IMR-90 (cell line): ENCODE data around the gene MRPL23. TPM values are rescaled to one million over a fixed set of nuclear protein-coding genes. Genes with fewer than 3 reads are reported as not detected.
A peak's percentile ranks its signal among the peaks of the same experiment; 100 is the strongest.

Experiments used
- ATAC-seq: fragments of 200-7000 bp; cut with Tn5 transposase; 2 replicates; pipeline ENCODE4 v1.9.1; 2020; ENCODE audit warnings: low read depth, mild to moderate bottlenecking, moderate library complexity
- Bru-seq: library from RNA; stranded (reverse); fragments of 400-500 nt; gene quantifications from one replicate; lab custom pipeline; 2021; lab: Mats Ljungman, UMichigan
- BruChase-seq, 2 experiments: library from RNA; stranded (reverse); fragments of 400-500 nt; gene quantifications; one replicate each; lab custom pipeline; 2021; lab: Mats Ljungman, UMichigan
- BruUV-seq: library from RNA; stranded (reverse); fragments of 400-500 nt; replicated peaks from 2 replicates; lab custom pipeline; 2021; lab: Mats Ljungman, UMichigan
- CTCF ChIA-PET: fragments of 300-600 bp; formaldehyde crosslinking; extraction: SDS; loops from one replicate; lab custom pipeline; 2021; ENCODE audit warnings: antibody characterized with exemption; lab: Yijun Ruan, JAX
- POLR2A ChIA-PET: fragments of 300-600 bp; sonication (Branson Sonifier 250); formaldehyde crosslinking; loops from one replicate; lab custom pipeline; 2022; ENCODE audit warnings: antibody characterized with exemption; ENCODE audit not compliant: unreplicated experiment; lab: Charles Lee
- DNase-seq: peaks from one replicate; pipeline ENCODE4 v3.0.0; 2013
- H2AFZ ChIP-seq: replicated peaks from 2 replicates; pipeline ENCODE3; 2013; ENCODE audit warnings: low read length, mild to moderate bottlenecking; ENCODE audit not compliant: poor library complexity
- H2AK5ac ChIP-seq: 2 replicates; pipeline ENCODE4 v1.6.1; 2013; ENCODE audit warnings: low read depth, low read length, inconsistent platforms
- H2AK9ac ChIP-seq: replicated peaks from 2 replicates; pipeline ENCODE3; 2013; ENCODE audit warnings: mild to moderate bottlenecking, low read depth, low read length, moderate library complexity; ENCODE audit not compliant: poor library complexity
- H2BK120ac ChIP-seq: 2 replicates; pipeline ENCODE4 v1.6.1; 2013; ENCODE audit warnings: low read depth, low read length, inconsistent platforms
- H2BK15ac ChIP-seq: 3 replicates; pipeline ENCODE4 v1.6.1; 2013; ENCODE audit warnings: low read depth, low read length, inconsistent platforms
- H2BK20ac ChIP-seq: 2 replicates; pipeline ENCODE4 v1.6.1; 2013; ENCODE audit warnings: low read depth, mild to moderate bottlenecking, inconsistent platforms, low read length, moderate library complexity
- H2BK5ac ChIP-seq: 2 replicates; pipeline ENCODE4 v1.6.1; 2013; ENCODE audit warnings: mild to moderate bottlenecking, low read depth, low read length, inconsistent platforms; ENCODE audit not compliant: poor library complexity, severe bottlenecking
- H3K14ac ChIP-seq: replicated peaks from 2 replicates; pipeline ENCODE4 v1.6.1; 2013; ENCODE audit warnings: low read depth, low read length, inconsistent platforms
- H3K18ac ChIP-seq: 2 replicates; pipeline ENCODE4 v1.6.1; 2013; ENCODE audit warnings: low read depth, low read length, control low read depth
- H3K23ac ChIP-seq: 2 replicates; pipeline ENCODE4 v1.6.1; 2013; ENCODE audit warnings: low read depth, low read length, inconsistent platforms
- H3K27ac ChIP-seq: 2 replicates; pipeline ENCODE4 v1.5.1; 2013; ENCODE audit warnings: mild to moderate bottlenecking, control low read depth, low read length; ENCODE audit not compliant: insufficient read depth
- H3K27me3 ChIP-seq: 2 replicates; pipeline ENCODE4 v1.6.1; 2013; ENCODE audit warnings: low read length; ENCODE audit not compliant: control insufficient read depth, insufficient read depth
- H3K36me3 ChIP-seq: 2 replicates; pipeline ENCODE4 v1.6.1; 2013; ENCODE audit warnings: low read length, mixed read lengths; ENCODE audit not compliant: control insufficient read depth, insufficient read depth
- H3K4ac ChIP-seq: 2 replicates; pipeline ENCODE4 v1.6.1; 2013; ENCODE audit warnings: low read depth, low read length, inconsistent platforms
- H3K4me1 ChIP-seq: 2 replicates; pipeline ENCODE4 v1.6.1; 2013; ENCODE audit warnings: low read length, mixed read lengths; ENCODE audit not compliant: control insufficient read depth, insufficient read depth
- H3K4me2 ChIP-seq: 2 replicates; pipeline ENCODE4 v1.6.1; 2013; ENCODE audit warnings: low read depth, mild to moderate bottlenecking, control low read depth, low read length, moderate library complexity
- H3K4me3 ChIP-seq: 2 replicates; pipeline ENCODE4 v1.5.1; 2013; ENCODE audit warnings: low read depth, mild to moderate bottlenecking, control low read depth, low read length, moderate library complexity; ENCODE audit not compliant: insufficient read depth
- H3K56ac ChIP-seq: 2 replicates; pipeline ENCODE4 v1.6.1; 2013; ENCODE audit warnings: low read length, inconsistent platforms; ENCODE audit not compliant: insufficient read depth; ENCODE audit errors: extremely low read depth
- H3K79me1 ChIP-seq, 2 experiments: 2 replicates each; pipeline ENCODE4 v1.6.1; 2013; ENCODE audit warnings: low read length in 2 of 2, inconsistent platforms in 1 of 2, low read depth in 1 of 2
- H3K9ac ChIP-seq: 2 replicates; pipeline ENCODE4 v1.6.1; 2013; ENCODE audit warnings: low read depth, low read length, control low read depth
- H3K9me1 ChIP-seq: 2 replicates; pipeline ENCODE4 v1.6.1; 2013; ENCODE audit warnings: low read length, inconsistent platforms; ENCODE audit not compliant: insufficient read depth
- H3K9me3 ChIP-seq: 2 replicates; pipeline ENCODE4 v1.6.1; 2013; ENCODE audit warnings: low read length; ENCODE audit not compliant: control insufficient read depth, insufficient read depth
- H4K20me1 ChIP-seq: 2 replicates; pipeline ENCODE4 v1.6.1; 2013; ENCODE audit warnings: low read length, inconsistent platforms; ENCODE audit not compliant: insufficient read depth
- H4K5ac ChIP-seq: 2 replicates; pipeline ENCODE4 v1.6.1; 2013; ENCODE audit warnings: mild to moderate bottlenecking, low read depth, low read length, control low read depth
- H4K8ac ChIP-seq, 2 experiments: 2 replicates each; pipeline ENCODE4 v1.6.1; 2013; ENCODE audit warnings: low read depth in 2 of 2, low read length in 2 of 2, control low read depth in 1 of 2, inconsistent platforms in 1 of 2
- H4K91ac ChIP-seq: 2 replicates; pipeline ENCODE4 v1.6.1; 2013; ENCODE audit warnings: low read depth, low read length, inconsistent platforms; ENCODE audit not compliant: insufficient read depth
- FOS ChIP-seq: fragments of 150-350 bp; IDR thresholded peaks from 2 replicates; pipeline ENCODE4 v1.6.1; 2016; ENCODE audit warnings: low read depth, low read length
- MAFK ChIP-seq: IDR thresholded peaks from 2 replicates; pipeline ENCODE4 v1.6.1; 2012; ENCODE audit warnings: low read depth, low read length, improper control_type of control experiment
- NFE2L2 ChIP-seq: fragments of 150-350 bp; IDR thresholded peaks from 2 replicates; pipeline ENCODE4 v1.6.1; 2016; ENCODE audit warnings: low read depth, mild to moderate bottlenecking, low read length
- POLR2A ChIP-seq: IDR thresholded peaks from 2 replicates; pipeline ENCODE4 v1.6.1; 2012; ENCODE audit warnings: mild to moderate bottlenecking, low read depth, low read length
- RFX5 ChIP-seq: IDR thresholded peaks from 2 replicates; pipeline ENCODE4 v1.8.0; 2012; ENCODE audit warnings: low read depth, mild to moderate bottlenecking, low read length, moderate library complexity
- SMC3 ChIP-seq: fragments of 150-350 bp; IDR thresholded peaks from 2 replicates; pipeline ENCODE4 v1.6.1; 2016; ENCODE audit warnings: low read depth, mild to moderate bottlenecking, antibody characterized with exemption, low read length, moderate library complexity
- USF2 ChIP-seq: fragments of 150-350 bp; IDR thresholded peaks from 2 replicates; pipeline ENCODE4 v1.6.1; 2017; ENCODE audit warnings: mild to moderate bottlenecking, antibody characterized with exemption, low read length, low read depth
- WGBS, 2 experiments: methylation state at CpG; one replicate each; pipeline versions ENCODE4 v1.1.5 to v1.1.7; 2013; ENCODE audit warnings: missing lambda C conversion rate in 2 of 2; ENCODE audit not compliant: insufficient read length in 1 of 2; ENCODE audit errors: extremely low coverage in 2 of 2; 5-methylcytosine and 5-hydroxymethylcytosine counted together
- dilution Hi-C: fragments of 300-500 bp; cut with HindIII; formaldehyde crosslinking; loops from one replicate; pipeline ENCODE4 v1.14.3; 2018; ENCODE audit warnings: low sequenced_read_pairs; ENCODE audit not compliant: unreplicated experiment
- in situ Hi-C: fragments of 300-500 bp; cut with MboI; formaldehyde crosslinking; loops from 3 replicates; pipeline ENCODE4 v1.14.3; 2019; ENCODE audit warnings: low sequenced_read_pairs, inconsistent platforms, mixed read lengths
- intact Hi-C: fragments of 100-400 bp; cut with micrococcal nuclease; formaldehyde crosslinking; loops from 2 replicates; pipeline ENCODE4 v1.10.0; 2022
- long read RNA-seq: library from polyadenylated mRNA; unstranded; transcript quantifications from one replicate; pipeline ENCODE4 v2.0.0, GENCODE V29; 2021; ENCODE audit not compliant: unreplicated experiment
- polyA plus RNA-seq, 3 experiments: library from polyadenylated mRNA; depleted of rRNA; stranded (reverse); fragments of >200 nt; gene quantifications; 2 replicates each; pipeline ENCODE4 v1.2.3, GENCODE V29; 2012; ENCODE audit warnings: low replicate concordance in 1 of 3
- total RNA-seq: library from RNA; depleted of rRNA; stranded (reverse); fragments of >200 nt; gene quantifications from 2 replicates; pipeline ENCODE4 v1.2.3, GENCODE V29; 2012; rRNA removed

The MRPL23 gene
- total RNA-seq (114 and 133 TPM in 2 replicates), polyA plus RNA-seq (2012; rRNA removed) (68.4 and 93.0 TPM in 2 replicates), Bru-seq, nascent RNA (percentile 19 among the genes with signal in this experiment), BruChase-seq, experiment 1, labeled RNA remaining after a 6-hour chase (percentile 22 among the genes with signal in this experiment), BruChase-seq, experiment 2, labeled RNA remaining after a 2-hour chase (percentile 20 among the genes with signal in this experiment)
- 178 and 245 TPM in 2 replicates for polyA plus RNA-seq (2012; cell fraction: cytosol; rRNA removed)
- polyA plus RNA-seq (2012; cell fraction: nucleus; rRNA removed; ENCODE audit: low replicate concordance): 76.2 and 83.6 TPM in 2 replicates
- long read RNA-seq, transcript MRPL23-205 (5 exons, 736 nt): major isoform, 15 of 19 reads
- long read RNA-seq, partial matches to known transcripts: 0 of 19 reads
- long read RNA-seq, other reads (novel, unspliced or antisense): 3 of 19 reads

GRCh38 chr11:1946812-1947484, at the start of gene MRPL23:
MRPL23 (plus strand) TSS chr11:1947332; CDS start chr11:1947363, 31 bp downstream.
- WGBS, 2 experiments: no CpG with 5 or more reads among the region's 85 CpGs
- H4K5ac ChIP-seq: no peak within 1 kb of the TSS
- H3K9me1 ChIP-seq: peaks cover 3% of the 10 kb centered on the region; the same call in 1 of the 2 replicates
- dilution Hi-C loops (no loop called here), intact Hi-C loops (no loop called here), in situ Hi-C loops (no loop called here)
- H3K4me1 ChIP-seq: no peaks in the 10 kb centered on the region
- H4K91ac ChIP-seq: no peak within 1 kb of the TSS
- H3K18ac ChIP-seq: no peak within 1 kb of the TSS
- ChIA-PET CTCF (no interaction called here), POLR2A (no interaction called here)
- no TSS peak for BruUV-seq
- no peak within 1 kb of the TSS for H2AFZ ChIP-seq
- no peaks in the 10 kb centered on the region for H3K36me3 ChIP-seq
- no peaks in the 10 kb centered on the region for H4K20me1 ChIP-seq
- no peak within 1 kb of the TSS for H3K9ac ChIP-seq
- TF ChIP-seq MAFK (no peak), USF2 (no peak), SMC3 (no peak), POLR2A (no peak), RFX5 (no peak), FOS (no peak), NFE2L2 (no peak)
- H2AK9ac ChIP-seq: no peak within 1 kb of the TSS
- H3K9me3 ChIP-seq: no peaks in the 10 kb centered on the region
- no peak within 1 kb of the TSS for H2BK15ac ChIP-seq
- no peak within 1 kb of the TSS for H3K4me3 ChIP-seq
- no peak within 1 kb of the TSS for H3K14ac ChIP-seq
- H3K4me2 ChIP-seq: no peak within 1 kb of the TSS
- no peak within 1 kb of the TSS for H2BK120ac ChIP-seq
- H3K27ac ChIP-seq: no peak within 1 kb of the TSS
- no peak within 1 kb of the TSS for H2BK5ac ChIP-seq
- DNase-seq (no peak), ATAC-seq (peak; percentile 63)
- H3K23ac ChIP-seq: no peak within 1 kb of the TSS
- no peak within 1 kb of the TSS for H2BK20ac ChIP-seq
- no peak within 1 kb of the TSS for H3K4ac ChIP-seq
- H3K79me1 ChIP-seq: no peaks in the 10 kb centered on the region
- no peak within 1 kb of the TSS for H4K8ac ChIP-seq
- H3K56ac ChIP-seq: no peak within 1 kb of the TSS
- no peaks in the 10 kb centered on the region for H3K27me3 ChIP-seq
- no peak within 1 kb of the TSS for H2AK5ac ChIP-seq
